Tibial nerve (tissue), 4 donors: ENCODE measurements around the gene WNT9B. TPM values are rescaled to one million over a fixed set of nuclear protein-coding genes. Genes with fewer than 3 reads are reported as not detected.

Experiments used
- DNase-seq, 2 donors: peaks; one replicate each; pipeline ENCODE4 v3.0.0-alpha.2; 2019; ENCODE audit warnings: low spot score in 2 of 2
- H3K27ac ChIP-seq, 4 donors: fragments of 200-600 bp; sonication (generic) in 3 of 4; one replicate each; pipeline ENCODE4 v1.5.1; 2017 to 2019; ENCODE audit warnings: mild to moderate bottlenecking in 1 of 4
- H3K27me3 ChIP-seq, 2 donors: fragments of 200-600 bp; sonication (generic) in 1 of 2; one replicate each; pipeline versions ENCODE4 v1.5.1 to v1.6.0; 2017 to 2019
- H3K36me3 ChIP-seq, 3 donors: fragments of 200-600 bp; sonication (generic); one replicate each; pipeline ENCODE4 v1.5.1; 2018 to 2019
- H3K4me1 ChIP-seq, 4 donors: fragments of 200-600 bp; sonication (generic) in 3 of 4; one replicate each; pipeline ENCODE4 v1.5.1; 2017 to 2019
- H3K4me3 ChIP-seq, 4 donors: fragments of 200-600 bp; sonication (generic) in 3 of 4; one replicate each; pipeline ENCODE4 v1.5.1; 2017 to 2019; ENCODE audit warnings: mild to moderate bottlenecking in 1 of 4, moderate library complexity in 1 of 4
- H3K9me3 ChIP-seq, 4 donors: fragments of 200-600 bp; sonication (generic) in 3 of 4; one replicate each; pipeline ENCODE4 v1.5.1; 2017 to 2019
- CTCF ChIP-seq, 5 experiments: fragments of 200-600 bp in 3 of 5; fragments of 450-650 bp in 2 of 5; sonication (generic) in 3 of 5; IDR thresholded peaks; one replicate each; pipeline ENCODE4 v1.5.1; 2016 to 2019; ENCODE audit warnings: antibody characterized with exemption in 5 of 5, mild to moderate bottlenecking in 3 of 5, moderate library complexity in 2 of 5
- EP300 ChIP-seq, 2 donors: sonication (generic); formaldehyde crosslinking; IDR thresholded peaks; one replicate each; pipeline ENCODE4 v1.6.1; 2017; ENCODE audit warnings: antibody characterized with exemption in 2 of 2, mild to moderate bottlenecking in 1 of 2
- POLR2A ChIP-seq, 2 donors: fragments of 450-650 bp; IDR thresholded peaks; one replicate each; pipeline ENCODE4 v1.6.1; 2017; ENCODE audit warnings: antibody characterized with exemption in 2 of 2, mild to moderate bottlenecking in 2 of 2, moderate library complexity in 2 of 2
- WGBS, 2 donors: methylation state at CpG; one replicate each; pipeline ENCODE4 v1.1.5; 2018; 5-methylcytosine and 5-hydroxymethylcytosine counted together
- total RNA-seq, 4 donors: library from RNA; depleted of rRNA; stranded (reverse); fragments of >200 nt; gene quantifications; one replicate each; pipeline ENCODE4 v1.1.0, GENCODE V29; 2016

Gene WNT9B
- total RNA-seq, 4 donors from 2014 or later = 0.78 to 0.90 TPM; not detected in 2

- WGBS, 2 donors = 57 to 69% methylated on average over 7 to 9 of the region's 9 CpGs
- DNase-seq = no peak
These were observed 43.8 kb downstream of the WNT9B start for GRCh38 chr17:46895171-46895570.

GRCh38 chr17:46896991-46897390 is 45.6 kb downstream of the WNT9B start:
- Histone ChIP-seq H3K27ac (no peak overlapping the region), H3K36me3 (no peaks in the 10 kb centered on the region), H3K4me3 (no peak overlapping the region), H3K4me1 (peaks cover 0 to 9% (median 0%) of the 10 kb centered on the region in 4 donors), H3K9me3 (peaks cover 0 to 15% (median 0%) of the 10 kb centered on the region in 4 donors), H3K27me3 (peaks cover 0 to 20% of the 10 kb centered on the region in 2 donors)
- 85% methylated on average over 9 of the region's 9 CpGs for WGBS, 2 donors
- TF ChIP-seq EP300 (IDR thresholded peaks at IDR 0.05) (no peak), POLR2A (IDR thresholded peaks at IDR 0.05) (no peak), CTCF (IDR thresholded peaks at IDR 0.05) (no peak)
- no peak for DNase-seq

More at GRCh38 chr17:46895171-46895570, 43.8 kb downstream of the WNT9B start:
- Histone ChIP-seq H3K36me3 (no peaks in the 10 kb centered on the region), H3K4me1 (peaks cover 0 to 13% (median 0%) of the 10 kb centered on the region in 4 donors), H3K27me3 (peaks cover 0 to 31% of the 10 kb centered on the region in 2 donors), H3K4me3 (no peak overlapping the region), H3K9me3 (peaks cover 0 to 15% (median 0%) of the 10 kb centered on the region in 4 donors), H3K27ac (no peak overlapping the region)
- no peak for TF ChIP-seq CTCF (IDR thresholded peaks at IDR 0.05)
- TF ChIP-seq POLR2A (IDR thresholded peaks at IDR 0.05) = no peak
- TF ChIP-seq EP300 (IDR thresholded peaks at IDR 0.05) = no peak

- TF ChIP-seq CTCF (IDR thresholded peaks at IDR 0.05) = no peak
- TF ChIP-seq EP300 (IDR thresholded peaks at IDR 0.05) = no peak
- TF ChIP-seq POLR2A (IDR thresholded peaks at IDR 0.05) = no peak
- WGBS, 2 donors = 70 to 74% methylated on average over 2 of the region's 2 CpGs
- Histone ChIP-seq H3K9me3 (peaks cover 0 to 15% (median 0%) of the 10 kb centered on the region in 4 donors), H3K27ac (no peak overlapping the region), H3K36me3 (no peaks in the 10 kb centered on the region), H3K4me1 (peaks cover 0 to 9% (median 0%) of the 10 kb centered on the region in 4 donors), H3K27me3 (peaks cover 0 to 20% of the 10 kb centered on the region in 2 donors), H3K4me3 (no peak overlapping the region)
- DNase-seq = no peak
These were observed 47.0 kb downstream of the WNT9B start for GRCh38 chr17:46898364-46898763.

- Histone ChIP-seq H3K9me3 (peaks cover 0 to 15% (median 0%) of the 10 kb centered on the region in 4 donors), H3K4me3 (no peak overlapping the region), H3K4me1 (peaks cover 0 to 9% (median 0%) of the 10 kb centered on the region in 4 donors), H3K27ac (no peak overlapping the region), H3K27me3 (peaks cover 0 to 17% of the 10 kb centered on the region in 2 donors), H3K36me3 (no peaks in the 10 kb centered on the region)
- no peak for TF ChIP-seq EP300 (IDR thresholded peaks at IDR 0.05)
- no peak for TF ChIP-seq POLR2A (IDR thresholded peaks at IDR 0.05)
- TF ChIP-seq CTCF (IDR thresholded peaks at IDR 0.05) = no peak
- no peak for DNase-seq
- 95% methylated on average over 5 of the region's 5 CpGs for WGBS, 2 donors
These were observed 47.5 kb downstream of the WNT9B start for GRCh38 chr17:46898860-46899259.

GRCh38 chr17:46901291-46901690 is 49.9 kb downstream of the WNT9B start:
- H3K27ac ChIP-seq = no peak overlapping the region
- no peak overlapping the region for H3K4me3 ChIP-seq
- no peaks in the 10 kb centered on the region for H3K27me3 ChIP-seq
- peaks cover 0 to 15% (median 0%) of the 10 kb centered on the region in 4 donors for H3K9me3 ChIP-seq
- 76 to 80% methylated on average over 9 of the region's 9 CpGs for WGBS, 2 donors
- H3K4me1 ChIP-seq = no peaks in the 10 kb centered on the region
- no peaks in the 10 kb centered on the region for H3K36me3 ChIP-seq
- no peak for TF ChIP-seq EP300 (IDR thresholded peaks at IDR 0.05)
- TF ChIP-seq CTCF (IDR thresholded peaks at IDR 0.05) = no peak
- TF ChIP-seq POLR2A (IDR thresholded peaks at IDR 0.05) = no peak
- no peak for DNase-seq
